Chondrocyte (in vitro differentiated cells): ENCODE measurements around the gene CXXC1. TPM values are rescaled to one million over a fixed set of nuclear protein-coding genes. Genes with fewer than 3 reads are reported as not detected.
"Not testable (repeated sequence)": the region's sequence is repeated elsewhere in the genome, so short reads cannot be mapped to it uniquely, and the experiment has no call there.

Experiments
- DNase-seq: peaks from one replicate; pipeline ENCODE4 v3.0.0; 2021; ENCODE audit warnings: mixed read lengths, low spot score
- H3K27ac Mint-ChIP-seq: one replicate; pipeline ENCODE4 v1.8.0; 2021; ENCODE audit warnings: mild to moderate bottlenecking, moderate library complexity, mixed read lengths; ENCODE audit not compliant: unreplicated experiment
- H3K27me3 Mint-ChIP-seq: 2 replicates; pipeline ENCODE4 v1.8.0; 2021; ENCODE audit warnings: low read depth, mixed read lengths
- H3K36me3 Mint-ChIP-seq: 2 replicates; pipeline ENCODE4 v1.8.0; 2021; ENCODE audit warnings: low read depth, mixed read lengths
- H3K4me1 Mint-ChIP-seq: 2 replicates; pipeline ENCODE4 v1.8.0; 2021; ENCODE audit warnings: low read depth, mild to moderate bottlenecking, mixed read lengths
- H3K4me3 Mint-ChIP-seq: one replicate; pipeline ENCODE4 v1.8.0; 2021; ENCODE audit warnings: mild to moderate bottlenecking, moderate library complexity, mixed read lengths; ENCODE audit not compliant: unreplicated experiment
- H3K9me3 Mint-ChIP-seq: 2 replicates; pipeline ENCODE4 v1.8.0; 2021; ENCODE audit warnings: low read depth, mixed read lengths
- total RNA-seq: library from RNA; stranded (reverse); gene quantifications from 3 replicates; pipeline ENCODE4 v1.2.1, GENCODE V29; 2021
- TF ChIP-seq, protein P1 (sequence below): fragments of 200-600 bp; sonication (generic); IDR thresholded peaks from 2 replicates; pipeline ENCODE4 v1.5.0; 2021; ENCODE audit warnings: antibody characterized with exemption, mild to moderate bottlenecking, moderate library complexity

The CXXC1 gene
- total RNA-seq, 1 donor from 2014 or later, result 47.6 TPM

GRCh38 chr18:50311650-50312049, 24.2 kb upstream of the CXXC1 start:
- Mint-ChIP-seq H3K36me3 (no peaks in the 10 kb centered on the region), H3K4me3 (no peak overlapping the region), H3K27ac (no peak overlapping the region), H3K9me3 (no peaks in the 10 kb centered on the region), H3K27me3 (peaks cover 26% of the 10 kb centered on the region), H3K4me1 (peaks cover 16% of the 10 kb centered on the region)
- TF ChIP-seq, protein P1, sequence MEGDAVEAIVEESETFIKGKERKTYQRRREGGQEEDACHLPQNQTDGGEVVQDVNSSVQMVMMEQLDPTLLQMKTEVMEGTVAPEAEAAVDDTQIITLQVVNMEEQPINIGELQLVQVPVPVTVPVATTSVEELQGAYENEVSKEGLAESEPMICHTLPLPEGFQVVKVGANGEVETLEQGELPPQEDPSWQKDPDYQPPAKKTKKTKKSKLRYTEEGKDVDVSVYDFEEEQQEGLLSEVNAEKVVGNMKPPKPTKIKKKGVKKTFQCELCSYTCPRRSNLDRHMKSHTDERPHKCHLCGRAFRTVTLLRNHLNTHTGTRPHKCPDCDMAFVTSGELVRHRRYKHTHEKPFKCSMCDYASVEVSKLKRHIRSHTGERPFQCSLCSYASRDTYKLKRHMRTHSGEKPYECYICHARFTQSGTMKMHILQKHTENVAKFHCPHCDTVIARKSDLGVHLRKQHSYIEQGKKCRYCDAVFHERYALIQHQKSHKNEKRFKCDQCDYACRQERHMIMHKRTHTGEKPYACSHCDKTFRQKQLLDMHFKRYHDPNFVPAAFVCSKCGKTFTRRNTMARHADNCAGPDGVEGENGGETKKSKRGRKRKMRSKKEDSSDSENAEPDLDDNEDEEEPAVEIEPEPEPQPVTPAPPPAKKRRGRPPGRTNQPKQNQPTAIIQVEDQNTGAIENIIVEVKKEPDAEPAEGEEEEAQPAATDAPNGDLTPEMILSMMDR, result no peak
- no peak for DNase-seq

- Mint-ChIP-seq H3K27ac (no peak overlapping the region), H3K4me1 (peaks cover 16% of the 10 kb centered on the region), H3K36me3 (no peaks in the 10 kb centered on the region), H3K4me3 (no peak overlapping the region), H3K27me3 (peaks cover 24% of the 10 kb centered on the region), H3K9me3 (peaks cover 3% of the 10 kb centered on the region)
- TF ChIP-seq, protein P1, result no peak
- DNase-seq, result no peak
Observed at GRCh38 chr18:50310080-50310479, 22.6 kb upstream of the CXXC1 start.

DNA sequence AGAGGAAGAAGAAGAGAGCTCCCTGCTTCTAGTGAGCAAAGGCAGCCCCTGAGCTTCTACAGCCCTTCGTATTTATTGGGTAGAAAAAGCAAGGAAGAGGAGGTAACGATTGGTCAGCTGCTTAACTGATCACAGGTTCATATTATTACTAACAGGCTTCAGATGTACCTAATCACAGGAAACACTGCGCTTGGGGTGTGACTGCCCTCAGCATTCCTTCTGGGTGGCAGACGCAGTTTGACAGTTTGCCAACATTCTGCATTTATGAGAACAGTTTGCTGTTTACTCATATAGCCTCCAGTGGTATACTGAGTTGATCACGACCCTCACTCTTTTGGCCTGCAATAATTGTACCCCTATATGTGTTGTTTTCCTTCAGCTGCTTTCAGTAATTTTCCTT, 21.4 kb upstream of the CXXC1 start:
- Mint-ChIP-seq H3K27me3 (peaks cover 22% of the 10 kb centered on the region), H3K4me1 (peaks cover 16% of the 10 kb centered on the region)
- H3K9me3 Mint-ChIP-seq, H3K27ac Mint-ChIP-seq, DNase-seq, H3K4me3 Mint-ChIP-seq, H3K36me3 Mint-ChIP-seq: not testable (repeated sequence)

DNA sequence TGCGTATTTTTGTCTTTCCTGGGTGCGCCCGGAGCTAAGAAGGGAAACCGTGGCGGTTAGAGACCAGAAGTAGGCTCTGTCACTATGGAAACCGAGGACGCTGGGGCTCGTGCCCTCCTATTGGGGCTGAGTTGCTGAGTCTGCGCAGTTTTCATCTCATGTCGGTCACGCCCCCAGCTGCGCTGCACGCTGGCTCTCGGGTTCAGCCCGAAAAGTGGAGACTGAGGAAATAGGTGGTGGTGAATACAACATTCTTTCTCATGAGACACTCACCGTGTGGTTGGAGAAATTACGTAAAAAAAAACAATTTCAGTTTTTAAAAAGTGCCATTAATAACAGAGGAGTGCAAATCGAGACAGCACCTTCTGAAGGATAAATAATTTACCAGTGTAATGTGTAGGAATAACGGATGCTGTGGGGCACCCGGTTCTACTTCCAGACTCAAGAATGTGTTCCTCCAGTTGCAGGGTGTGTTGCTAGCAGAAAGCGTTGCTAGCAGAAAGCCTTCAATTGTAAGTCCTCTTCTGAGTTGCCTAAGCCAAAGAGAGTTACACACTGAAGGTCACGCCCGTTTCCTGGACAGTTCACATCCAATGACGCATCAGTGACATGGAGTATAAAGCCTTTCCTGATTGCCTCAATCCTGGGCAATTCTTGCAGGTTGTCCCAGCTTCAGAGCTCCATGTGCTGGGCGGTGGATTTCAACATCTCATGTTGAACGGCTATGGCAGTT, 20.4 kb upstream of the CXXC1 start:
- Mint-ChIP-seq H3K27ac (peak overlapping the region; percentile 89), H3K9me3 (peaks cover 4% of the 10 kb centered on the region), H3K4me1 (peaks cover 16% of the 10 kb centered on the region), H3K36me3 (no peaks in the 10 kb centered on the region), H3K27me3 (peaks cover 24% of the 10 kb centered on the region), H3K4me3 (peak overlapping the region; percentile 87)
- no peak for DNase-seq
- TF ChIP-seq, protein P1, result no peak

- peaks cover 29% of the 10 kb centered on the region for H3K27me3 Mint-ChIP-seq
- TF ChIP-seq, protein P1, result no peak
- no peaks in the 10 kb centered on the region for H3K36me3 Mint-ChIP-seq
- H3K9me3 Mint-ChIP-seq, result peaks cover 4% of the 10 kb centered on the region
- no peak overlapping the region for H3K27ac Mint-ChIP-seq
- H3K4me3 Mint-ChIP-seq, result peak overlapping the region; percentile 87
- no peak for DNase-seq
- H3K4me1 Mint-ChIP-seq, result peaks cover 16% of the 10 kb centered on the region
Observed at GRCh38 chr18:50307400-50307737, 19.9 kb upstream of the CXXC1 start.

DNA sequence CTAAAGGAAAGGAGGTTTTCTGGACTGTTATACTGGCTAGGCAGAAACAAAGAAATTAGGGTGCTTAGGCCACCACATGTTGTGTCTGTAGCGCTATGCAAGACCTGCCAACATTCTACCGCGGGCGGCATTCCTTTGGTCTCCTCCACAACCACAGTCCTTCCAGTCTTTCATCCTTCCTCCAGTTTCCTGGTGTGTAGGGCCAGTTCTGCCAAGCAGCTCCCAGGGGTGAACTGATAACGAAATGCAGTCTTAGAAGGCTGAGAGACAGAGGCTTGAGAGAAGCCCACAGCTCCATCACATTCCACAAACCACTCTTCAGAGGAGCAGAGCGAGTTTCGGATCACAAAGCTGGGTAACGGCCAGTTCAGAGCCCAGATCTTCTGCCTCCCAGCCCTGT, 19.5 kb upstream of the CXXC1 start:
- Mint-ChIP-seq H3K36me3 (no peaks in the 10 kb centered on the region), H3K4me3 (peak overlapping the region; percentile 87), H3K4me1 (peaks cover 16% of the 10 kb centered on the region), H3K27me3 (peaks cover 30% of the 10 kb centered on the region), H3K9me3 (peaks cover 4% of the 10 kb centered on the region), H3K27ac (no peak overlapping the region)
- DNase-seq, result no peak
- TF ChIP-seq, protein P1, result no peak
